ENCODE data around the gene DNAL4.

- TF ChIP-seq POLR2A (IDR thresholded peaks at IDR 0.05; ENCODE audit: low read depth, low read length) (no peak), POLR2AphosphoS5 (IDR thresholded peaks at IDR 0.05; ENCODE audit: low read depth, low read length) (no peak), TAF1 (IDR thresholded peaks at IDR 0.05; ENCODE audit: low read depth, low read length) (no peak)
These were observed 36.5 kb downstream of the DNAL4 start for GRCh38 chr22:38757464-38757757.

Data from GM12891 (cell line).